GM12878 (cell line): Measurements from ENCODE around the gene AVEN. TPM values are rescaled to one million over a fixed set of nuclear protein-coding genes. Genes with fewer than 3 reads are reported as not detected.

ENCODE experiments used
- ATAC-seq: fragments of 200-7000 bp; cut with Tn5 transposase; 3 replicates; pipeline ENCODE4 v1.9.1; 2020; ENCODE audit warnings: mild to moderate bottlenecking, moderate library complexity
- BruUV-seq: library from RNA; stranded (reverse); fragments of 400-500 nt; replicated peaks from 2 replicates; lab custom pipeline; 2021; lab: Mats Ljungman, UMichigan
- CTCF ChIA-PET: fragments of 300-600 bp; sonication (Branson Sonifier 250); formaldehyde crosslinking; extraction: SDS; loops from one replicate; lab custom pipeline; 2021; ENCODE audit warnings: inconsistent platforms; lab: Yijun Ruan, JAX
- POLR2A ChIA-PET: fragments of 350-600 bp; formaldehyde crosslinking; extraction: SDS; loops from one replicate; lab custom pipeline; 2021; ENCODE audit warnings: inconsistent platforms; lab: Charles Lee
- RAD21 ChIA-PET: fragments of 300-600 bp; sonication (Branson Sonifier 250); formaldehyde crosslinking; loops from one replicate; lab custom pipeline; 2023; ENCODE audit warnings: antibody characterized with exemption; ENCODE audit not compliant: unreplicated experiment; lab: Charles Lee
- SMC1A ChIA-PET: fragments of 300-600 bp; sonication (Branson Sonifier 250); formaldehyde crosslinking; loops from one replicate; lab custom pipeline; 2023; ENCODE audit not compliant: unreplicated experiment, uncharacterized antibody; lab: Charles Lee
- DNase-seq: peaks from one replicate; pipeline ENCODE4 v3.0.0-alpha.2; 2011; ENCODE audit warnings: low read depth, low spot score
- FAIRE-seq: peaks from 3 replicates; lab custom pipeline; 2011; peaks lifted over from hg19 to GRCh38; lab: Jason Lieb, UNC
- H2AFZ ChIP-seq: 2 replicates; pipeline ENCODE4 v1.6.0; 2011; ENCODE audit warnings: low read depth, low read length, control low read depth; ENCODE audit not compliant: control insufficient read depth
- H3K27ac ChIP-seq: 2 replicates; pipeline ENCODE4 v1.5.1; 2011; ENCODE audit warnings: control low read depth; ENCODE audit not compliant: control insufficient read depth, insufficient read depth
- H3K27me3 ChIP-seq, 2 experiments: replicated peaks in 1 of 2; 2 replicates each; pipeline versions ENCODE4 v1.6.0 to v1.6.1; 2011; ENCODE audit warnings: low read length in 1 of 2; ENCODE audit not compliant: control insufficient read depth in 2 of 2, insufficient read depth in 2 of 2
- H3K36me3 ChIP-seq, 2 experiments: 2 replicates each; pipeline ENCODE4 v1.5.1; 2011; ENCODE audit warnings: low read length in 1 of 2; ENCODE audit not compliant: control insufficient read depth in 2 of 2, insufficient read depth in 2 of 2
- H3K4me1 ChIP-seq: 2 replicates; pipeline ENCODE4 v1.6.1; 2011; ENCODE audit warnings: mild to moderate bottlenecking, low read length, moderate library complexity, mixed read lengths; ENCODE audit not compliant: control insufficient read depth, insufficient read depth
- H3K4me2 ChIP-seq: 2 replicates; pipeline ENCODE4 v1.6.0; 2011; ENCODE audit warnings: control low read depth; ENCODE audit not compliant: control insufficient read depth, insufficient read depth
- H3K4me3 ChIP-seq: fragments of 200-600 bp; sonication (generic); 2 replicates; pipeline ENCODE4 v1.5.1; 2016
- H3K79me2 ChIP-seq: 2 replicates; pipeline ENCODE4 v1.6.0; 2011; ENCODE audit warnings: low read length; ENCODE audit not compliant: control insufficient read depth, insufficient read depth
- H3K9ac ChIP-seq: 2 replicates; pipeline ENCODE4 v1.8.0; 2011; ENCODE audit warnings: low read length, control low read depth, mixed read lengths; ENCODE audit not compliant: control insufficient read depth, insufficient read depth
- H3K9me3 ChIP-seq: replicated peaks from 3 replicates; pipeline ENCODE4 v1.5.1; 2011; ENCODE audit warnings: mild to moderate bottlenecking, low read length; ENCODE audit not compliant: control insufficient read depth, insufficient read depth
- H4K20me1 ChIP-seq: 2 replicates; pipeline ENCODE4 v1.6.0; 2011; ENCODE audit not compliant: control insufficient read depth, insufficient read depth
- ATF7 ChIP-seq: fragments of 450-650 bp; IDR thresholded peaks from 2 replicates; pipeline ENCODE4 v1.6.1; 2016; ENCODE audit warnings: low read depth, mild to moderate bottlenecking
- FOS ChIP-seq: IDR thresholded peaks from 3 replicates; pipeline ENCODE4 v1.6.1; 2011; ENCODE audit warnings: borderline replicate concordance; ENCODE audit not compliant: insufficient read length; ENCODE audit errors: extremely low read depth
- JUNB ChIP-seq: IDR thresholded peaks from 2 replicates; pipeline ENCODE4 v1.6.1; 2016; ENCODE audit warnings: antibody characterized with exemption, mild to moderate bottlenecking
- LARP7 ChIP-seq: fragments of 450-650 bp; IDR thresholded peaks from 2 replicates; pipeline ENCODE4 v1.6.1; 2017; ENCODE audit warnings: mild to moderate bottlenecking
- MTA2 ChIP-seq: fragments of 450-650 bp; IDR thresholded peaks from 2 replicates; pipeline ENCODE4 v1.6.1; 2016; ENCODE audit warnings: low read depth, mild to moderate bottlenecking, moderate library complexity
- YBX1 ChIP-seq: fragments of 450-650 bp; IDR thresholded peaks from 2 replicates; pipeline ENCODE4 v1.6.1; 2016; ENCODE audit warnings: antibody characterized with exemption
- WGBS: methylation state at CpG from one replicate; pipeline ENCODE4 v1.1.6; 2016; ENCODE audit warnings: low lambda C conversion rate; ENCODE audit not compliant: insufficient replicate concordance, insufficient coverage; ENCODE audit errors: missing lambda C conversion rate; 5-methylcytosine and 5-hydroxymethylcytosine counted together
- in situ Hi-C: fragments of 300-500 bp; cut with MboI; formaldehyde crosslinking; loops from 9 replicates; pipeline ENCODE4 v1.14.3; 2018; ENCODE audit warnings: mixed read lengths
- intact Hi-C: fragments of 100-400 bp; cut with micrococcal nuclease; formaldehyde crosslinking; loops from one replicate; pipeline ENCODE4 v1.14.2; 2022; ENCODE audit not compliant: unreplicated experiment
- polyA plus RNA-seq, 11 experiments: library from polyadenylated mRNA; depleted of rRNA in 4 of 11; unstranded in 6 of 11; stranded (reverse) in 5 of 11; fragments of >200 nt; fragmentation: Nextera tagmentation in 4 of 11; fragmentation: Illumina TruSeq in 1 of 11; extraction: Ambion mirVana in 4 of 11; extraction: Trizol in 1 of 11; gene quantifications; 1 replicate in 1 of 11; 2 replicates in 10 of 11; pipeline versions ENCODE4 v1.2.1 to v1.2.3, GENCODE V29; 2011 to 2016; ENCODE audit warnings: inconsistent platforms in 2 of 11, missing spikeins in 2 of 11, low read depth in 1 of 11
- total RNA-seq, 4 experiments: library from RNA; depleted of rRNA in 3 of 4; stranded (reverse); fragments of >200 nt in 3 of 4; fragmentation: Illumina TruSeq in 1 of 4; extraction: Trizol in 1 of 4; gene quantifications; 2 replicates each; pipeline versions ENCODE4 v1.2.1 to v1.2.3, GENCODE V29; 2013 to 2021
- TF ChIP-seq, protein P1 (sequence below): fragments of 450-650 bp; IDR thresholded peaks from 2 replicates; pipeline ENCODE4 v1.6.1; 2017; ENCODE audit warnings: mild to moderate bottlenecking
- TF ChIP-seq, protein P2 (sequence below): fragments of 450-650 bp; IDR thresholded peaks from 2 replicates; pipeline ENCODE4 v1.6.1; 2017; ENCODE audit warnings: mild to moderate bottlenecking, moderate library complexity

The AVEN gene
- total and polyA plus RNA-seq, 10 of the 15 experiments (the other 5 are each of a cell fraction or from before 2014, with no cell fraction given), result 1.4 to 15.1 (median 10.5) TPM

DNA sequence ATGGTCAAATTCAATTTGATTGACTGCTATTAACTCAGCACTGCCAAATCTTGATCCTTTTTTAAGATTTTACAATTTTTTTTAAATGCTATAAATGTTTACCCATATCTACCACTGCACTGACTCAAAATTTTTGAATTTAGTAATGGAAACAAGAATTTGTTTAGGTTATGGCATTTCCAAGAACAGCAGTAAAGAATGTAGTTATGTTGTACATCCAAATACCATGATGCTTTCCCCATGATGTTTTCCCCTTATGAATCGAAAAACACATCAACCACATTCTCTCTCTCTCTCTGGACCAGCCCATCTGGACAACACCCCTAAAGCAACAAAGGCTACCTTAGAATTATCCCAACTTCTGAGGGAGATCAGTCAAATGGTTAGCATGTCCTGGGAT, 56.5 kb downstream of the AVEN start:
- no peak overlapping the region for H3K4me2 ChIP-seq
- H2AFZ ChIP-seq, result no peak overlapping the region
- H3K27ac ChIP-seq, result no peak overlapping the region
- H4K20me1 ChIP-seq, result no peaks in the 10 kb centered on the region
- ChIA-PET RAD21 (no interaction called here), SMC1A (no interaction called here), POLR2A (no interaction called here), CTCF (interaction anchor here (0.6 to 1.0 kb wide), 2 partner anchors 14 to 905 kb away, joined by 3 read pairs; partner anchors contain the start of gene CHRM5)
- no TSS peak for BruUV-seq
- TF ChIP-seq, protein P1, sequence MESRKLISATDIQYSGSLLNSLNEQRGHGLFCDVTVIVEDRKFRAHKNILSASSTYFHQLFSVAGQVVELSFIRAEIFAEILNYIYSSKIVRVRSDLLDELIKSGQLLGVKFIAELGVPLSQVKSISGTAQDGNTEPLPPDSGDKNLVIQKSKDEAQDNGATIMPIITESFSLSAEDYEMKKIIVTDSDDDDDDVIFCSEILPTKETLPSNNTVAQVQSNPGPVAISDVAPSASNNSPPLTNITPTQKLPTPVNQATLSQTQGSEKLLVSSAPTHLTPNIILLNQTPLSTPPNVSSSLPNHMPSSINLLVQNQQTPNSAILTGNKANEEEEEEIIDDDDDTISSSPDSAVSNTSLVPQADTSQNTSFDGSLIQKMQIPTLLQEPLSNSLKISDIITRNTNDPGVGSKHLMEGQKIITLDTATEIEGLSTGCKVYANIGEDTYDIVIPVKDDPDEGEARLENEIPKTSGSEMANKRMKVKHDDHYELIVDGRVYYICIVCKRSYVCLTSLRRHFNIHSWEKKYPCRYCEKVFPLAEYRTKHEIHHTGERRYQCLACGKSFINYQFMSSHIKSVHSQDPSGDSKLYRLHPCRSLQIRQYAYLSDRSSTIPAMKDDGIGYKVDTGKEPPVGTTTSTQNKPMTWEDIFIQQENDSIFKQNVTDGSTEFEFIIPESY, result no peak
- TF ChIP-seq ATF7, result no peak
- TF ChIP-seq YBX1, result no peak
- TF ChIP-seq, protein P2, sequence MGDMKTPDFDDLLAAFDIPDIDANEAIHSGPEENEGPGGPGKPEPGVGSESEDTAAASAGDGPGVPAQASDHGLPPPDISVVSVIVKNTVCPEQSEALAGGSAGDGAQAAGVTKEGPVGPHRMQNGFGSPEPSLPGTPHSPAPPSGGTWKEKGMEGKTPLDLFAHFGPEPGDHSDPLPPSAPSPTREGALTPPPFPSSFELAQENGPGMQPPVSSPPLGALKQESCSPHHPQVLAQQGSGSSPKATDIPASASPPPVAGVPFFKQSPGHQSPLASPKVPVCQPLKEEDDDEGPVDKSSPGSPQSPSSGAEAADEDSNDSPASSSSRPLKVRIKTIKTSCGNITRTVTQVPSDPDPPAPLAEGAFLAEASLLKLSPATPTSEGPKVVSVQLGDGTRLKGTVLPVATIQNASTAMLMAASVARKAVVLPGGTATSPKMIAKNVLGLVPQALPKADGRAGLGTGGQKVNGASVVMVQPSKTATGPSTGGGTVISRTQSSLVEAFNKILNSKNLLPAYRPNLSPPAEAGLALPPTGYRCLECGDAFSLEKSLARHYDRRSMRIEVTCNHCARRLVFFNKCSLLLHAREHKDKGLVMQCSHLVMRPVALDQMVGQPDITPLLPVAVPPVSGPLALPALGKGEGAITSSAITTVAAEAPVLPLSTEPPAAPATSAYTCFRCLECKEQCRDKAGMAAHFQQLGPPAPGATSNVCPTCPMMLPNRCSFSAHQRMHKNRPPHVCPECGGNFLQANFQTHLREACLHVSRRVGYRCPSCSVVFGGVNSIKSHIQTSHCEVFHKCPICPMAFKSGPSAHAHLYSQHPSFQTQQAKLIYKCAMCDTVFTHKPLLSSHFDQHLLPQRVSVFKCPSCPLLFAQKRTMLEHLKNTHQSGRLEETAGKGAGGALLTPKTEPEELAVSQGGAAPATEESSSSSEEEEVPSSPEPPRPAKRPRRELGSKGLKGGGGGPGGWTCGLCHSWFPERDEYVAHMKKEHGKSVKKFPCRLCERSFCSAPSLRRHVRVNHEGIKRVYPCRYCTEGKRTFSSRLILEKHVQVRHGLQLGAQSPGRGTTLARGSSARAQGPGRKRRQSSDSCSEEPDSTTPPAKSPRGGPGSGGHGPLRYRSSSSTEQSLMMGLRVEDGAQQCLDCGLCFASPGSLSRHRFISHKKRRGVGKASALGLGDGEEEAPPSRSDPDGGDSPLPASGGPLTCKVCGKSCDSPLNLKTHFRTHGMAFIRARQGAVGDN, result no peak
- TF ChIP-seq LARP7, result no peak
- no peak for TF ChIP-seq MTA2
- TF ChIP-seq JUNB, result no peak
- TF ChIP-seq FOS, result no peak
- no peaks in the 10 kb centered on the region for H3K4me1 ChIP-seq
- DNase-seq, result no peak
- no peak for FAIRE-seq
- no peaks in the 10 kb centered on the region for H3K79me2 ChIP-seq
- H3K9ac ChIP-seq, result no peak overlapping the region
- no peak overlapping the region for H3K4me3 ChIP-seq
- no peaks in the 10 kb centered on the region for H3K36me3 ChIP-seq
- 94% methylated on average over 1 of the region's 1 CpG for WGBS
- H3K27me3 ChIP-seq, result no peaks in the 10 kb centered on the region
- H3K9me3 ChIP-seq, result no peaks in the 10 kb centered on the region
- intact Hi-C loops (no loop called here), in situ Hi-C loops (no loop called here)
- no peak for ATAC-seq
